Gastroesophageal sphincter (tissue), 3 donors: Measurements from ENCODE around the gene THEM4.

Source experiments
- CTCF ChIP-seq, 4 experiments: fragments of 200-600 bp in 2 of 4; fragments of 450-650 bp in 2 of 4; sonication (generic) in 1 of 4; IDR thresholded peaks; one replicate each; pipeline ENCODE4 v1.5.1; 2017 to 2019; ENCODE audit warnings: antibody characterized with exemption in 4 of 4, mild to moderate bottlenecking in 2 of 4, moderate library complexity in 2 of 4
- POLR2A ChIP-seq, 2 donors: fragments of 450-650 bp; IDR thresholded peaks; one replicate each; pipeline ENCODE4 v1.6.1; 2017; ENCODE audit warnings: antibody characterized with exemption in 2 of 2, mild to moderate bottlenecking in 2 of 2, moderate library complexity in 1 of 2

GRCh38 chr1:151945725-151946722, 36.7 kb upstream of the THEM4 start:
- TF ChIP-seq CTCF (IDR thresholded peaks at IDR 0.05) (peak in 2 of 4 experiments; percentile 26 to 31), POLR2A (IDR thresholded peaks at IDR 0.05) (no peak)
